Fibroblast of villous mesenchyme (primary cell): ENCODE data around the gene KIRREL3. TPM values are rescaled to one million over a fixed set of nuclear protein-coding genes. Genes with fewer than 3 reads are reported as not detected.

Source experiments
- DNase-seq: peaks from one replicate; pipeline ENCODE4 v3.0.0-alpha.2; 2010; ENCODE audit warnings: low read depth
- H3K4me3 ChIP-seq: 2 replicates; pipeline ENCODE4 v1.5.1; 2011; ENCODE audit warnings: low read depth, mild to moderate bottlenecking, low read length
- total RNA-seq: library from RNA; depleted of rRNA; stranded (reverse); fragments of >200 nt; gene quantifications from 2 replicates; pipeline ENCODE4 v1.2.3, GENCODE V29; 2012
- TF ChIP-seq, protein P1 (sequence below): IDR thresholded peaks from 2 replicates; pipeline ENCODE4 v1.5.1; 2012; ENCODE audit warnings: low read depth, mild to moderate bottlenecking, low read length; ENCODE audit not compliant: insufficient read depth

The KIRREL3 gene
- total RNA-seq, 1 donor: 9.9 TPM

DNA sequence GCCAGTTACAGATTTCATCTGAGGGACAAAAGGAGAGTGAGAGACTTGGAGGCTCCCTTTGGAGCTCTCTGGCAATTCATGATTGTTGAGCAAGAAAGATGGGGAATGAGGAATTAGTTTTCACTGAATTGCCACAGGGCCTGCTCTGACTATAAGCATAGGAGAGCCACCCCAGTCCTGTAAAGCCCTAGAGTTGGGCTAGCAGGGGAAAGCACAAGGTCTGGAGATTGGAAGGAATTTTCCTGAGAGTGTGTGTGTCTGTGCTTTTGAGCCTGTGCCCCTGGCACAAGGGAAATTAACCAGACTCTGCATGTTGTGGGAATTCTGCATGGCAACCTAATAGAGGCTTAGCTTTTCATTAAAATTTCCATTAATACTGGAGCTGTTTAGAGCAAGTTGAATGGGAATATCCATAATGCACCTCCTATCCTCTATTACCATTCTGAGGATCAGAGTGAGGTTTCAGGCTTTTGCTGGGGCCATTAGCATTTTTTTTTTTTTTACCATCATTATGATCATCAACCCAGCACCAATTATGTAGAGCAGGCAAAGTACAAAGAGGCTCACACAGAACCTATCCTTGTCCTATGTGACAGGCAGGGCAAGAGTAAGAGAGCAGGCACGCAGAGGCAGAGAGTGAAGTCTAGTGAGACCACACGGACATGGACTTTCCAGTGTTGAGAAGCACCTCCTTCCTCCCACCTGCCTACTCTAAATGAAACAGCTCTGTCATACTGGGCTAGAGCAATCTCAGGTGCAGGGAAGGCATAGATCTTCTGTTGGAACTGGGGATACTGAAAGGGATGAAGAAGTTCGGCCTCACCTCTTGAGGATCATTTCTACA is 336.6 kb downstream of the KIRREL3 start:
- TF ChIP-seq, protein P1, sequence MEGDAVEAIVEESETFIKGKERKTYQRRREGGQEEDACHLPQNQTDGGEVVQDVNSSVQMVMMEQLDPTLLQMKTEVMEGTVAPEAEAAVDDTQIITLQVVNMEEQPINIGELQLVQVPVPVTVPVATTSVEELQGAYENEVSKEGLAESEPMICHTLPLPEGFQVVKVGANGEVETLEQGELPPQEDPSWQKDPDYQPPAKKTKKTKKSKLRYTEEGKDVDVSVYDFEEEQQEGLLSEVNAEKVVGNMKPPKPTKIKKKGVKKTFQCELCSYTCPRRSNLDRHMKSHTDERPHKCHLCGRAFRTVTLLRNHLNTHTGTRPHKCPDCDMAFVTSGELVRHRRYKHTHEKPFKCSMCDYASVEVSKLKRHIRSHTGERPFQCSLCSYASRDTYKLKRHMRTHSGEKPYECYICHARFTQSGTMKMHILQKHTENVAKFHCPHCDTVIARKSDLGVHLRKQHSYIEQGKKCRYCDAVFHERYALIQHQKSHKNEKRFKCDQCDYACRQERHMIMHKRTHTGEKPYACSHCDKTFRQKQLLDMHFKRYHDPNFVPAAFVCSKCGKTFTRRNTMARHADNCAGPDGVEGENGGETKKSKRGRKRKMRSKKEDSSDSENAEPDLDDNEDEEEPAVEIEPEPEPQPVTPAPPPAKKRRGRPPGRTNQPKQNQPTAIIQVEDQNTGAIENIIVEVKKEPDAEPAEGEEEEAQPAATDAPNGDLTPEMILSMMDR: no peak
- H3K4me3 ChIP-seq: no peak overlapping the region
- no peak for DNase-seq

DNA sequence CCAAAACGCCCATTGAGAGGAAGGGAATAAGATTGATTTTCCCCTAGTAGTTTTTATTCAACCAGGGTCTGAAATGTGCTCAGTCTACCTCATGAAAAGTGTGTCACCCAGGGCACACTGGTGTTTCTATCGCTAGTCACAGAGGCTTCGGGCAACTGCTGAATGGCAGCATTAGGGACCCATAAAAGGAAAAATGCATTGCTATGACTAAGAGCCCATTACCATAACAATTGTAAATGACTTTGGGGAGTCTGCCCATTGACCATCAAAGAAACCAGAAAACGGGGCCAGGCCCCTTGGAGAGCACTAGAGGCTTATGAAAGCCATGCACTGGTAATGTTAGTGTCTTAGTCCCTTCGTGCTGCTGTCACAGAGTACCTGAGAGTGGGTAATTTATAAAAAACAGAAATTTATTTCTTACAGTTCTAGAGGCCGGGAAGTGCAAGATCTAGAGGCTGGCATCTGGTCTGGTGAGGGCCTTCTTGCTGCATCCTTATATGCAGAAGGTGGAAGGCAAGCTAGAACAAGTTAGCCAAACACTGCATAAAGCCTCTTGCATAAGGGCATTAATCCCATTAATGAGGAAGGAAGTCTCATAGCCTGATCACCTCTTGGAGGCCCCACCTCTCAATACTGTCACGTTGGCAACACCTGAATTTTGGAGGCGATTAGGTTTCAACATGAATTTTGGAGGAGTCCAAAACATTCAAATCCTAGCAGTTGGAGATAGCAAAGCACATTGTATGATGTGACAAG is 338.4 kb downstream of the KIRREL3 start:
- no peak overlapping the region for H3K4me3 ChIP-seq
- no peak for DNase-seq
- TF ChIP-seq, protein P1: no peak

DNA sequence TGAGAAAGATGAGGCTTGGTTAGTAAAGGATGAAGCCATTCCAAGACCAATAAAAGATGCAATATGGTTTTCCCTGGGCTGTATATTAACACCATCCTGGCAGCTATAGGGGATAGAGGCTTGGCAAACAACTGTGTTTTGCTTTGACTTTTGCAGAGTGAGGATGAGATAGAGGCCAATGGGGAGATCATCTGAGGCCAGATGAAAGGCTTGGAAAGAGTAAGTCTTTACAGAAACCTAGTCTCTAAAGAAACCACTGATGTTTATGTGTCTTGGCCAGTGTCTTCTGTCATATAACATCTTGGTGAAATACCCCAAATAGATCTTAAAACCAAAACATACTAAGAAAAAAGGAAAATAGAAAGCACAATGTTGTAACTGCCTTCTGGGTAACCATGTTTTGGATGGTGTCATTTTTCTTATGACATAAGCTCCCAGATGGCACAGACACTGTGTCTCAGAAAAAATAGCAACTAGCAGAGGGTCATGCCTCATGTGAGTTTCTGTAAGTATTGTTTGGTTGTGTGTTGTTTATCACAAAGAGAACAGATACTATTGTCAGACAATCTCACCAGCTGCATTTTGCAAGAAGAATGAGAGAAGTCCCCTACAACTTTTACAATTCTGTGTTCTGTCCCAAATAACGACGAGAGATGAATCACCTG is 339.7 kb downstream of the KIRREL3 start:
- no peak overlapping the region for H3K4me3 ChIP-seq
- TF ChIP-seq, protein P1: no peak
- DNase-seq: no peak

DNA sequence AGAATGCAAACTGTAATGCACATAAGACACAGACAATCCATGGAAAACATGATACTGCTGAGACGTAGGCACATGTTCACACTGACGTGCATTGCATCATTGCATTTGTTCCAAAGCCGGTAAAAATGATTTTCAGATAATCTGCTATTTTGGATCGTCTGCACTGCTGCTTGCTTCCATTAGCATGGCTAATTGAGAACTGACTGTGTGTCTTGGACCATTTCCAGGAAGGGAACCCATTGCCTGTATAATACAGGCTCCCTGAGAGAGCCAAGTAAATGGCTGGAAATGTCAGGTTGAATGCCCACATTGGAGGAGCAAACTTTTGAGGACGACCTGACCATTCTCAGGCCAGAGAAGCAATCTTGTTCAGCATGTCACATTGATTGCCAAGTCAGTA is 340.2 kb downstream of the KIRREL3 start:
- no peak for DNase-seq
- H3K4me3 ChIP-seq: no peak overlapping the region
- TF ChIP-seq, protein P1: no peak

DNA sequence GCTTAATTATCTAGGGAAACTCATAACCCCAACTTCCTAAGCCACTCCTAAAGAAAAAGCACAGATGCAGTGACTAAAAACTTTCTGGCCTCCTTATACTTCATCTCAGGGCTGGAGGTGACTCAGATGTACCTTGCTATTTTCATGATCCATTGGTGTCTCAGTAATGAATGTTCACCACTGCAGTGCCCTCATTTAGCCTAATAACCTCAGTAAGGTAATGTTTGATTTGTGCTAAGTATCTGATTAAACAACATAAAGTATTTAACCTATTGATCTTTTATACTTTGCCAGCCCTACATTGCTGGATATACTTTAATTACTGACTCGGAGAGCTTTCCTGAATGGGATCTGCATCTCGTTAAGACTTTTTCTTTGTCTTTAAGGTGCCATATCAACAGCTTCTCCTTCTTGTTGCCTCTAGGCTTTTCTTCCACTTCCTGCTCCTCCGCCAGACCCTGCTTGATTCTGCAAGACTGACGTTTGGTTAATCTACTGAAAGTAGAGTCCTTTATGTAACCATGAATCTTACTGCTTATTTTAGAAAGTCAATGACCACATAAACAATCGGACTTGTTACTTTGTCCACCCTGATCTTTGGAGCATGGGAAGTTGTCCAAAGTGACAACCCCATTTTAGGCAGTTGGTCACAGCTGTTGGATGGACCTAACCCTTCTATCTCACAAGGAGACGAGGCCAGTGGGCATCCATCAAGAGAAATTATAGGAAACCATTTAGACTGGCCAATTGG is 342.1 kb downstream of the KIRREL3 start:
- no peak for DNase-seq
- TF ChIP-seq, protein P1: no peak
- H3K4me3 ChIP-seq: no peak overlapping the region

DNA sequence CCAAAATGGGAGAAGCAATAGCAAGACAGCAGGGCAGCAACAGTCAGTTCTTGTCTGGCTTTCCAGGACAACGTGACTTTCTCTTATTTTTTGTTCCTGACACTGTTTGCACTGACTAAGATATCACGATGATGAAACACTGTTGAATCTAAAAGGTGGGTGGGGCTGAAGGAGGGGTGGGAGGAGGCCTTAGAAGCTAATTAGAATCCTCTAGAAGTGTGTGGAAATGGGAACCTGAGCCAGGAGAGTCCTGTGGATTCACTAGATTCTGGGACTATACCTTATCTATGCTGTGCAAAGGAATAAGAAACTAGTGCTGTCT is 344.8 kb downstream of the KIRREL3 start:
- no peak for DNase-seq
- TF ChIP-seq, protein P1: no peak
- H3K4me3 ChIP-seq: no peak overlapping the region
